MG63 (cell line): ENCODE results near the gene OR2T2. TPM values are rescaled to one million over a fixed set of nuclear protein-coding genes. Genes with fewer than 3 reads are reported as not detected.
"Not testable (repeated sequence)": the region's sequence is repeated elsewhere in the genome, so short reads cannot be mapped to it uniquely, and the experiment has no call there.

Experiments used
- DNase-seq: peaks from one replicate; pipeline ENCODE4 v3.0.0-alpha.2; 2020
- H3K27me3 ChIP-seq: fragments of 250-450 bp; sonication (Bioruptor Pico); 2 replicates; pipeline ENCODE4 v1.5.1; 2020; ENCODE audit warnings: mild to moderate bottlenecking, moderate library complexity
- H3K36me3 ChIP-seq: fragments of 250-450 bp; sonication (Bioruptor Pico); 2 replicates; pipeline ENCODE4 v1.5.1; 2020; ENCODE audit warnings: mild to moderate bottlenecking, moderate library complexity
- H3K4me3 ChIP-seq: fragments of 250-450 bp; sonication (Bioruptor Pico); 2 replicates; pipeline ENCODE4 v1.5.1; 2020; ENCODE audit warnings: mild to moderate bottlenecking, moderate library complexity
- H3K9me3 ChIP-seq: fragments of 250-450 bp; sonication (Bioruptor Pico); 2 replicates; pipeline ENCODE4 v1.5.1; 2020; ENCODE audit warnings: mild to moderate bottlenecking, moderate library complexity
- total RNA-seq: library from RNA; depleted of rRNA; stranded (reverse); fragments of >200 nt; shearing (Covaris generic); gene quantifications from 2 replicates; pipeline ENCODE4 v1.2.3, GENCODE V29; 2014; ENCODE audit warnings: low replicate concordance; rRNA removed

The OR2T2 gene
- total RNA-seq, 1 experiment from 2014 or later, result not detected

DNA sequence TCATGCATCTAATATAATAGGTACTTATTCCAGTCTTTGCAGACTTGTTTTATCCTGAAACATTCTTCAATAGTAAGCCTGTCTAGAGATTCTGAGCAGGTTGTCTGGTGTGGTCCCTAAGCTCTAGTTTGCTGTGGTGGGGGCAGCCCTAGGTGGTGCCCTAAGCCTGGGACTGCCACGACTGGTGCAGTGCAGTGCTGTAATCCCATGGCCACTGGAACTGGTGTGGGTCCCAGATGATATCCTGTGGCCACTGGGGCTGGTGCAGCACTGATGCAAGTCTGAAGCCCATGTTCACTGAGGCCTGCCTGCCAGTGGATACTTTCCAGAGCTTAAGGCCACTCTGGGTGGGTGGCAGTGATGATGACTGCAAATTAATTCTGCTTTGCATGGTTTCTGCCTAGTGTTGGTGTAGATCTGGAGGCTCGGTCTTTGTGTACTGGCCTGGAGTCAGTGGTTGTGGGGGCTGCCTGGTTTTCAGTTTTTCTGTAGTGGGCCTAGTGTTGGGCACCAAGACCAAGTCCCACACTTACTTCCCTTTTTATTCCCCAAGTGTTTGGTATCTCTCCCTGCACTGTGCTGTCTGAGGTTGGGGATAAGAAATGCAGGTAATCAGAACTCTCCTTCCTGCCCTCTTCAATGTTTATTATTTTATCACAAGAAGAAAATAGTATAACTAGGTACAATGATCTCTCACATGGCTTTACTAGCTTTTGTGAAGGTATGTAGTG is 55.0 kb downstream of the OR2T2 start:
- not testable (repeated sequence) for H3K4me3 ChIP-seq, H3K27me3 ChIP-seq, H3K9me3 ChIP-seq, DNase-seq, H3K36me3 ChIP-seq

Other genes starting within 250 kb of the OR2T2 start
- not detected in 2 replicates for gene OR2M3, start 248.4 kb upstream of the OR2T2 start, total RNA-seq
- not detected in 2 replicates for gene OR2M4, start 214.2 kb upstream of the OR2T2 start, total RNA-seq
- gene OR2T33, start 167.7 kb upstream of the OR2T2 start, total RNA-seq, result not detected in 2 replicates
- not detected in 2 replicates for gene OR2T12, start 142.2 kb upstream of the OR2T2 start, total RNA-seq
- gene OR2M7, start 121.1 kb upstream of the OR2T2 start, total RNA-seq, result not detected in 2 replicates
- gene OR14C36, start 96.9 kb upstream of the OR2T2 start, total RNA-seq, result not detected in 2 replicates
- not detected in 2 replicates for gene OR2T4, start 84.0 kb upstream of the OR2T2 start, total RNA-seq
- not detected in 2 replicates for gene OR2T6, start 69.9 kb upstream of the OR2T2 start, total RNA-seq
- not detected in 2 replicates for gene OR2T1, start 42.6 kb upstream of the OR2T2 start, total RNA-seq
- not detected in 2 replicates for gene OR2T3, start 27.7 kb downstream of the OR2T2 start, total RNA-seq
- not detected in 2 replicates for gene OR2T5, start 43.0 kb downstream of the OR2T2 start, total RNA-seq
- not detected in 2 replicates for gene OR2G6, start 62.4 kb downstream of the OR2T2 start, total RNA-seq
- gene OR2T29, start 117.1 kb downstream of the OR2T2 start, total RNA-seq, result not detected in 2 replicates
- gene OR2T34, start 129.1 kb downstream of the OR2T2 start, total RNA-seq, result not detected in 2 replicates
- gene OR2T10, start 152.1 kb downstream of the OR2T2 start, total RNA-seq, result not detected in 2 replicates
- not detected in 2 replicates for gene OR2T11, start 189.5 kb downstream of the OR2T2 start, total RNA-seq
- gene OR2T35, start 199.6 kb downstream of the OR2T2 start, total RNA-seq, result not detected in 2 replicates
- not detected in 2 replicates for gene OR2T27, start 209.9 kb downstream of the OR2T2 start, total RNA-seq